GM23338 (cell line): ENCODE results near the gene XXYLT1. TPM values are rescaled to one million over a fixed set of nuclear protein-coding genes. Genes with fewer than 3 reads are reported as not detected.

Experiments used
- CREB1 ChIP-seq: fragments of 250-450 bp; sonication (Bioruptor Pico); IDR thresholded peaks from 2 replicates; pipeline ENCODE4 v1.5.0; 2020; ENCODE audit warnings: low read depth, mild to moderate bottlenecking, moderate library complexity
- EZH2 ChIP-seq: fragments of 200-600 bp; sonication (generic); IDR thresholded peaks from one replicate; pipeline ENCODE4 v1.8.0; 2017; ENCODE audit warnings: antibody characterized with exemption, mild to moderate bottlenecking, low read depth; ENCODE audit not compliant: unreplicated experiment
- EZH2phosphoT487 ChIP-seq: fragments of 200-600 bp; sonication (generic); IDR thresholded peaks from one replicate; pipeline ENCODE4 v1.8.1; 2018; ENCODE audit warnings: antibody characterized with exemption; ENCODE audit not compliant: unreplicated experiment
- NANOG ChIP-seq: IDR thresholded peaks from 2 replicates; pipeline ENCODE4 v1.6.1; 2016; ENCODE audit warnings: antibody characterized with exemption, borderline replicate concordance
- POLR2AphosphoS5 ChIP-seq: IDR thresholded peaks from 2 replicates; pipeline ENCODE4 v1.6.1; 2016; ENCODE audit warnings: antibody characterized with exemption, low read depth
- ZNF114 ChIP-seq: fragments of 250-450 bp; sonication (Bioruptor Pico); IDR thresholded peaks from 2 replicates; pipeline ENCODE4 v1.5.0; 2020; ENCODE audit warnings: mild to moderate bottlenecking, moderate library complexity
- polyA plus RNA-seq: library from polyadenylated mRNA; unstranded; fragments of >200 nt; fragmentation: Nextera tagmentation; extraction: Ambion mirVana; gene quantifications from 2 replicates; pipeline ENCODE4 v1.2.1, GENCODE V29; 2016
- total RNA-seq: library from RNA; depleted of rRNA; stranded (reverse); fragments of >200 nt; shearing (Covaris generic); gene quantifications from 2 replicates; pipeline ENCODE4 v1.2.3, GENCODE V29; 2014
- TF ChIP-seq, protein P1 (sequence below): fragments of 250-450 bp; sonication (Bioruptor Pico); IDR thresholded peaks from 2 replicates; pipeline ENCODE4 v1.5.0; 2020; ENCODE audit warnings: mild to moderate bottlenecking, moderate library complexity
- TF ChIP-seq, protein P2 (sequence below): IDR thresholded peaks from one replicate; pipeline ENCODE4 v1.6.1; 2018; ENCODE audit warnings: antibody characterized with exemption; ENCODE audit not compliant: unreplicated experiment

XXYLT1 gene
- total and polyA plus RNA-seq, 2 experiments from 2014 or later, result 13.5 to 34.8 TPM

GRCh38 chr3:195095035-195095703 is 175.8 kb downstream of the XXYLT1 start (continued):
- TF ChIP-seq, protein P1, sequence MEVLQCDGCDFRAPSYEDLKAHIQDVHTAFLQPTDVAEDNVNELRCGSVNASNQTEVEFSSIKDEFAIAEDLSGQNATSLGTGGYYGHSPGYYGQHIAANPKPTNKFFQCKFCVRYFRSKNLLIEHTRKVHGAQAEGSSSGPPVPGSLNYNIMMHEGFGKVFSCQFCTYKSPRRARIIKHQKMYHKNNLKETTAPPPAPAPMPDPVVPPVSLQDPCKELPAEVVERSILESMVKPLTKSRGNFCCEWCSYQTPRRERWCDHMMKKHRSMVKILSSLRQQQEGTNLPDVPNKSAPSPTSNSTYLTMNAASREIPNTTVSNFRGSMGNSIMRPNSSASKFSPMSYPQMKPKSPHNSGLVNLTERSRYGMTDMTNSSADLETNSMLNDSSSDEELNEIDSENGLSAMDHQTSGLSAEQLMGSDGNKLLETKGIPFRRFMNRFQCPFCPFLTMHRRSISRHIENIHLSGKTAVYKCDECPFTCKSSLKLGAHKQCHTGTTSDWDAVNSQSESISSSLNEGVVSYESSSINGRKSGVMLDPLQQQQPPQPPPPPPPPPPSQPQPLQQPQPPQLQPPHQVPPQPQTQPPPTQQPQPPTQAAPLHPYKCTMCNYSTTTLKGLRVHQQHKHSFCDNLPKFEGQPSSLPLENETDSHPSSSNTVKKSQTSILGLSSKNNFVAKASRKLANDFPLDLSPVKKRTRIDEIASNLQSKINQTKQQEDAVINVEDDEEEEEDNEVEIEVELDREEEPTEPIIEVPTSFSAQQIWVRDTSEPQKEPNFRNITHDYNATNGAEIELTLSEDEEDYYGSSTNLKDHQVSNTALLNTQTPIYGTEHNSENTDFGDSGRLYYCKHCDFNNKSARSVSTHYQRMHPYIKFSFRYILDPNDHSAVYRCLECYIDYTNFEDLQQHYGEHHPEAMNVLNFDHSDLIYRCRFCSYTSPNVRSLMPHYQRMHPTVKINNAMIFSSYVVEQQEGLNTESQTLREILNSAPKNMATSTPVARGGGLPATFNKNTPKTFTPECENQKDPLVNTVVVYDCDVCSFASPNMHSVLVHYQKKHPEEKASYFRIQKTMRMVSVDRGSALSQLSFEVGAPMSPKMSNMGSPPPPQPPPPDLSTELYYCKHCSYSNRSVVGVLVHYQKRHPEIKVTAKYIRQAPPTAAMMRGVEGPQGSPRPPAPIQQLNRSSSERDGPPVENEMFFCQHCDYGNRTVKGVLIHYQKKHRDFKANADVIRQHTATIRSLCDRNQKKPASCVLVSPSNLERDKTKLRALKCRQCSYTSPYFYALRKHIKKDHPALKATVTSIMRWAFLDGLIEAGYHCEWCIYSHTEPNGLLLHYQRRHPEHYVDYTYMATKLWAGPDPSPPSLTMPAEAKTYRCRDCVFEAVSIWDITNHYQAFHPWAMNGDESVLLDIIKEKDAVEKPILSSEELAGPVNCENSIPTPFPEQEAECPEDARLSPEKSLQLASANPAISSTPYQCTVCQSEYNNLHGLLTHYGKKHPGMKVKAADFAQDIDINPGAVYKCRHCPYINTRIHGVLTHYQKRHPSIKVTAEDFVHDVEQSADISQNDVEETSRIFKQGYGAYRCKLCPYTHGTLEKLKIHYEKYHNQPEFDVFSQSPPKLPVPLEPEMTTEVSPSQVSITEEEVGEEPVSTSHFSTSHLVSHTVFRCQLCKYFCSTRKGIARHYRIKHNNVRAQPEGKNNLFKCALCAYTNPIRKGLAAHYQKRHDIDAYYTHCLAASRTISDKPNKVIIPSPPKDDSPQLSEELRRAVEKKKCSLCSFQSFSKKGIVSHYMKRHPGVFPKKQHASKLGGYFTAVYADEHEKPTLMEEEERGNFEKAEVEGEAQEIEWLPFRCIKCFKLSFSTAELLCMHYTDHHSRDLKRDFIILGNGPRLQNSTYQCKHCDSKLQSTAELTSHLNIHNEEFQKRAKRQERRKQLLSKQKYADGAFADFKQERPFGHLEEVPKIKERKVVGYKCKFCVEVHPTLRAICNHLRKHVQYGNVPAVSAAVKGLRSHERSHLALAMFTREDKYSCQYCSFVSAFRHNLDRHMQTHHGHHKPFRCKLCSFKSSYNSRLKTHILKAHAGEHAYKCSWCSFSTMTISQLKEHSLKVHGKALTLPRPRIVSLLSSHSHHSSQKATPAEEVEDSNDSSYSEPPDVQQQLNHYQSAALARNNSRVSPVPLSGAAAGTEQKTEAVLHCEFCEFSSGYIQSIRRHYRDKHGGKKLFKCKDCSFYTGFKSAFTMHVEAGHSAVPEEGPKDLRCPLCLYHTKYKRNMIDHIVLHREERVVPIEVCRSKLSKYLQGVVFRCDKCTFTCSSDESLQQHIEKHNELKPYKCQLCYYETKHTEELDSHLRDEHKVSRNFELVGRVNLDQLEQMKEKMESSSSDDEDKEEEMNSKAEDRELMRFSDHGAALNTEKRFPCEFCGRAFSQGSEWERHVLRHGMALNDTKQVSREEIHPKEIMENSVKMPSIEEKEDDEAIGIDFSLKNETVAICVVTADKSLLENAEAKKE (CRISPR knock-in tag), result no peak
- TF ChIP-seq CREB1 (CRISPR knock-in tag) (no peak), POLR2AphosphoS5 (no peak), EZH2 (no peak), NANOG (no peak), EZH2phosphoT487 (no peak), ZNF114 (no peak)
- TF ChIP-seq, protein P2, sequence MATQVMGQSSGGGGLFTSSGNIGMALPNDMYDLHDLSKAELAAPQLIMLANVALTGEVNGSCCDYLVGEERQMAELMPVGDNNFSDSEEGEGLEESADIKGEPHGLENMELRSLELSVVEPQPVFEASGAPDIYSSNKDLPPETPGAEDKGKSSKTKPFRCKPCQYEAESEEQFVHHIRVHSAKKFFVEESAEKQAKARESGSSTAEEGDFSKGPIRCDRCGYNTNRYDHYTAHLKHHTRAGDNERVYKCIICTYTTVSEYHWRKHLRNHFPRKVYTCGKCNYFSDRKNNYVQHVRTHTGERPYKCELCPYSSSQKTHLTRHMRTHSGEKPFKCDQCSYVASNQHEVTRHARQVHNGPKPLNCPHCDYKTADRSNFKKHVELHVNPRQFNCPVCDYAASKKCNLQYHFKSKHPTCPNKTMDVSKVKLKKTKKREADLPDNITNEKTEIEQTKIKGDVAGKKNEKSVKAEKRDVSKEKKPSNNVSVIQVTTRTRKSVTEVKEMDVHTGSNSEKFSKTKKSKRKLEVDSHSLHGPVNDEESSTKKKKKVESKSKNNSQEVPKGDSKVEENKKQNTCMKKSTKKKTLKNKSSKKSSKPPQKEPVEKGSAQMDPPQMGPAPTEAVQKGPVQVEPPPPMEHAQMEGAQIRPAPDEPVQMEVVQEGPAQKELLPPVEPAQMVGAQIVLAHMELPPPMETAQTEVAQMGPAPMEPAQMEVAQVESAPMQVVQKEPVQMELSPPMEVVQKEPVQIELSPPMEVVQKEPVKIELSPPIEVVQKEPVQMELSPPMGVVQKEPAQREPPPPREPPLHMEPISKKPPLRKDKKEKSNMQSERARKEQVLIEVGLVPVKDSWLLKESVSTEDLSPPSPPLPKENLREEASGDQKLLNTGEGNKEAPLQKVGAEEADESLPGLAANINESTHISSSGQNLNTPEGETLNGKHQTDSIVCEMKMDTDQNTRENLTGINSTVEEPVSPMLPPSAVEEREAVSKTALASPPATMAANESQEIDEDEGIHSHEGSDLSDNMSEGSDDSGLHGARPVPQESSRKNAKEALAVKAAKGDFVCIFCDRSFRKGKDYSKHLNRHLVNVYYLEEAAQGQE, result no peak
